K562 (cell line): ENCODE data around the gene KLK1. TPM values are rescaled to one million over a fixed set of nuclear protein-coding genes. Genes with fewer than 3 reads are reported as not detected.
A peak's percentile ranks its signal among the peaks of the same experiment; 100 is the strongest.

Source experiments
- CBX1 ChIP-seq: sonication (generic); IDR thresholded peaks from 2 replicates; pipeline ENCODE4 v1.6.1; 2016; ENCODE audit warnings: antibody characterized with exemption, low read depth, mild to moderate bottlenecking
- CBX3 ChIP-seq, 2 experiments: IDR thresholded peaks; 1 replicate in 1 of 2; 2 replicates in 1 of 2; pipeline ENCODE4 v1.6.1; 2012; ENCODE audit warnings: inconsistent platforms in 2 of 2, low read length in 2 of 2, borderline replicate concordance in 1 of 2, control low read depth in 1 of 2
- CC2D1A ChIP-seq: fragments of 450-650 bp; IDR thresholded peaks from 2 replicates; pipeline ENCODE4 v1.6.1; 2017; ENCODE audit warnings: mild to moderate bottlenecking
- COPS2 ChIP-seq: fragments of 450-650 bp; conservative IDR thresholded peaks from 2 replicates; pipeline ENCODE4 v1.6.1; 2016; ENCODE audit warnings: mild to moderate bottlenecking, moderate library complexity
- ILK ChIP-seq: fragments of 450-650 bp; IDR thresholded peaks from 2 replicates; pipeline ENCODE4 v1.6.1; 2016; ENCODE audit warnings: missing genetic modification characterization, low read depth, mild to moderate bottlenecking, missing compliant biosample characterization, moderate library complexity, borderline replicate concordance
- MECOM ChIP-seq: fragments of 250-450 bp; sonication (Bioruptor Pico); IDR thresholded peaks from 2 replicates; pipeline ENCODE4 v1.8.0; 2022; ENCODE audit warnings: inconsistent platforms
- MEIS2 ChIP-seq: fragments of 450-650 bp; IDR thresholded peaks from 2 replicates; pipeline ENCODE4 v1.6.1; 2014; ENCODE audit warnings: mild to moderate bottlenecking; ENCODE audit not compliant: partially characterized antibody
- MYBL2 ChIP-seq, 2 experiments: fragments of 450-650 bp in 1 of 2; sonication (generic) in 1 of 2; formaldehyde crosslinking in 1 of 2; IDR thresholded peaks; 2 replicates each; pipeline versions ENCODE4 v1.6.1 to v1.8.1; 2017 to 2022; ENCODE audit warnings: borderline replicate concordance in 1 of 2, inconsistent platforms in 1 of 2, low read depth in 1 of 2, mild to moderate bottlenecking in 1 of 2, missing genetic modification reagents in 1 of 2, moderate library complexity in 1 of 2
- NCOA2 ChIP-seq, 2 experiments: fragments of 450-650 bp; IDR thresholded peaks; 2 replicates each; pipeline ENCODE4 v1.6.1; 2018; ENCODE audit warnings: mild to moderate bottlenecking in 2 of 2, moderate library complexity in 1 of 2; ENCODE audit not compliant: partially characterized antibody in 2 of 2
- NCOA6 ChIP-seq: fragments of 450-650 bp; IDR thresholded peaks from 2 replicates; pipeline ENCODE4 v1.6.1; 2017; ENCODE audit warnings: mild to moderate bottlenecking
- RB1 ChIP-seq: fragments of 450-650 bp; IDR thresholded peaks from 2 replicates; pipeline ENCODE4 v1.6.1; 2017; ENCODE audit warnings: low read depth, mild to moderate bottlenecking
- TFAM ChIP-seq: fragments of 250-450 bp; sonication (Bioruptor Pico); conservative IDR thresholded peaks from 2 replicates; pipeline ENCODE4 v1.5.0; 2021; ENCODE audit warnings: mild to moderate bottlenecking, moderate library complexity
- YY1 ChIP-seq, 3 experiments: IDR thresholded peaks; 2 replicates each; pipeline ENCODE4 v1.6.1; 2011; ENCODE audit warnings: low read length in 2 of 3, mild to moderate bottlenecking in 2 of 3, moderate library complexity in 2 of 3, borderline replicate concordance in 1 of 3, control low read depth in 1 of 3, low read depth in 1 of 3; ENCODE audit not compliant: insufficient read depth in 3 of 3, insufficient replicate concordance in 2 of 3, control insufficient read depth in 1 of 3, insufficient read length in 1 of 3; ENCODE audit errors: extremely low read depth in 1 of 3
- polyA plus RNA-seq, 8 experiments: library from polyadenylated mRNA; depleted of rRNA in 4 of 8; stranded (reverse) in 5 of 8; unstranded in 3 of 8; fragments of >200 nt; fragmentation: Nextera tagmentation in 2 of 8; fragmentation: Illumina TruSeq in 1 of 8; extraction: Ambion mirVana in 2 of 8; extraction: Trizol in 1 of 8; gene quantifications; 2 replicates each; pipeline versions ENCODE4 v1.2.1 to v1.2.3, GENCODE V29; 2011 to 2014; ENCODE audit warnings: inconsistent platforms in 1 of 8, missing spikeins in 1 of 8
- total RNA-seq, 7 experiments: library from RNA; depleted of rRNA in 6 of 7; stranded (reverse); fragments of >200 nt in 6 of 7; fragmentation: Illumina TruSeq in 2 of 7; extraction: Trizol in 2 of 7; gene quantifications; 2 replicates each; pipeline versions ENCODE4 v1.2.1 to v1.2.3, GENCODE V29; 2011 to 2021; ENCODE audit warnings: low replicate concordance in 1 of 7
- TF ChIP-seq, protein P1 (sequence below): fragments of 200-800 bp; sonication (Bioruptor generic); IDR thresholded peaks from 2 replicates; pipeline ENCODE4 v1.6.1; 2017; ENCODE audit warnings: missing genetic modification characterization, missing compliant biosample characterization
- TF ChIP-seq, protein P2 (sequence below), 2 experiments: fragments of 200-800 bp in 1 of 2; sonication (Bioruptor generic) in 1 of 2; sonication (generic) in 1 of 2; formaldehyde crosslinking in 1 of 2; IDR thresholded peaks in 1 of 2; conservative IDR thresholded peaks in 1 of 2; 2 replicates each; pipeline versions ENCODE4 v1.5.0 to v1.6.1; 2016 to 2020; ENCODE audit warnings: missing compliant biosample characterization in 1 of 2, missing genetic modification characterization in 1 of 2, missing genetic modification reagents in 1 of 2
- TF ChIP-seq, protein P3 (sequence below), 2 experiments: IDR thresholded peaks in 1 of 2; conservative IDR thresholded peaks in 1 of 2; 2 replicates each; pipeline ENCODE4 v1.6.1; 2016; ENCODE audit warnings: low read depth in 2 of 2, mild to moderate bottlenecking in 1 of 2, missing compliant biosample characterization in 1 of 2, missing genetic modification characterization in 1 of 2, moderate library complexity in 1 of 2
- TF ChIP-seq, protein P4 (sequence below): sonication (generic); formaldehyde crosslinking; IDR thresholded peaks from 2 replicates; pipeline ENCODE4 v1.8.1; 2022; ENCODE audit warnings: missing genetic modification reagents

Gene KLK1
- total and polyA plus RNA-seq, 9 of the 15 experiments (the other 6 are each of a cell fraction or from before 2014, with no cell fraction given) = 0.87 to 15.4 (median 9.1) TPM

DNA sequence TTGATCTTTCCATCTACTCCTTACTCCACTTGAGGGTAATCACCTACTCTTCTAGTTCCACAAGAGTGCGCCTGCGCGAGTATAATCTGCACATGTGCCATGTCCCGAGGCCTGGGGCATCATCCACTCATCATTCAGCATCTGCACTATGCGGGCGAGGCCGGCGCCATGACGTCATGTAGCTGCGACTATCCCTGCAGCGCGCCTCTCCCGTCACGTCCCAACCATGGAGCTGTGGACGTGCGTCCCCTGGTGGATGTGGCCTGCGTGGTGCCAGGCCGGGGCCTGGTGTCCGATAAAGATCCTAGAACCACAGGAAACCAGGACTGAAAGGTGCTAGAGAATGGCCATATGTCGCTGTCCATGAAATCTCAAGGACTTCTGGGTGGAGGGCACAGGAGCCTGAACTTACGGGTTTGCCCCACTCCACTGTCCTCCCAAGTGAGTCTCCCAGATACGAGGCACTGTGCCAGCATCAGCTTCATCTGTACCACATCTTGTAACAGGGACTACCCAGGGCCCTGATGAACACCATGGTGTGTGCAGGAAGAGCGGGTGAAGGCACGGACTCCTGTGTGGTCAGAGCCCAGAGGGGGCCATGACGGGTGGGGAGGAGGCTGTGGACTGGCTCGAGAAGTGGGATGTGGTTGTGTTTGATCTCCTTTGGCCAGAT lies 47.0 kb upstream of the KLK1 start (continued):
- TF ChIP-seq YY1 (IDR thresholded peaks at IDR 0.05; ENCODE audit: borderline replicate concordance in 1 of 3, control insufficient read depth in 1 of 3, extremely low read depth in 1 of 3, insufficient read depth in 3 of 3, insufficient read length in 1 of 3, insufficient replicate concordance in 2 of 3, low read depth in 1 of 3, low read length in 2 of 3) = peak in 2 of 3 experiments; percentile 70 to 78
- peak in 1 of 2 experiments; percentile 97; a peak in 2 of 3 replicates for TF ChIP-seq CBX3 (IDR thresholded peaks at IDR 0.05; ENCODE audit: borderline replicate concordance in 1 of 2, low read length in 2 of 2)
- no peak for TF ChIP-seq TFAM (CRISPR knock-in tag)
- TF ChIP-seq, protein P1, sequence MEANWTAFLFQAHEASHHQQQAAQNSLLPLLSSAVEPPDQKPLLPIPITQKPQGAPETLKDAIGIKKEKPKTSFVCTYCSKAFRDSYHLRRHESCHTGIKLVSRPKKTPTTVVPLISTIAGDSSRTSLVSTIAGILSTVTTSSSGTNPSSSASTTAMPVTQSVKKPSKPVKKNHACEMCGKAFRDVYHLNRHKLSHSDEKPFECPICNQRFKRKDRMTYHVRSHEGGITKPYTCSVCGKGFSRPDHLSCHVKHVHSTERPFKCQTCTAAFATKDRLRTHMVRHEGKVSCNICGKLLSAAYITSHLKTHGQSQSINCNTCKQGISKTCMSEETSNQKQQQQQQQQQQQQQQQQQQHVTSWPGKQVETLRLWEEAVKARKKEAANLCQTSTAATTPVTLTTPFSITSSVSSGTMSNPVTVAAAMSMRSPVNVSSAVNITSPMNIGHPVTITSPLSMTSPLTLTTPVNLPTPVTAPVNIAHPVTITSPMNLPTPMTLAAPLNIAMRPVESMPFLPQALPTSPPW = peak; percentile 49
- peak; percentile 79 for TF ChIP-seq MEIS2
- no peak for TF ChIP-seq NCOA6
- TF ChIP-seq, protein P2, sequence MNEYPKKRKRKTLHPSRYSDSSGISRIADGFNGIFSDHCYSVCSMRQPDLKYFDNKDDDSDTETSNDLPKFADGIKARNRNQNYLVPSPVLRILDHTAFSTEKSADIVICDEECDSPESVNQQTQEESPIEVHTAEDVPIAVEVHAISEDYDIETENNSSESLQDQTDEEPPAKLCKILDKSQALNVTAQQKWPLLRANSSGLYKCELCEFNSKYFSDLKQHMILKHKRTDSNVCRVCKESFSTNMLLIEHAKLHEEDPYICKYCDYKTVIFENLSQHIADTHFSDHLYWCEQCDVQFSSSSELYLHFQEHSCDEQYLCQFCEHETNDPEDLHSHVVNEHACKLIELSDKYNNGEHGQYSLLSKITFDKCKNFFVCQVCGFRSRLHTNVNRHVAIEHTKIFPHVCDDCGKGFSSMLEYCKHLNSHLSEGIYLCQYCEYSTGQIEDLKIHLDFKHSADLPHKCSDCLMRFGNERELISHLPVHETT (CRISPR knock-in tag; conservative IDR thresholded peaks at IDR 0.05 in 1 of 2, IDR thresholded peaks at IDR 0.05 in 1 of 2) = peak in 1 of 2 experiments; percentile 65; a peak in 1 of 4 replicates
- no peak for TF ChIP-seq COPS2
- TF ChIP-seq RB1 = peak; percentile 93
- TF ChIP-seq, protein P3, sequence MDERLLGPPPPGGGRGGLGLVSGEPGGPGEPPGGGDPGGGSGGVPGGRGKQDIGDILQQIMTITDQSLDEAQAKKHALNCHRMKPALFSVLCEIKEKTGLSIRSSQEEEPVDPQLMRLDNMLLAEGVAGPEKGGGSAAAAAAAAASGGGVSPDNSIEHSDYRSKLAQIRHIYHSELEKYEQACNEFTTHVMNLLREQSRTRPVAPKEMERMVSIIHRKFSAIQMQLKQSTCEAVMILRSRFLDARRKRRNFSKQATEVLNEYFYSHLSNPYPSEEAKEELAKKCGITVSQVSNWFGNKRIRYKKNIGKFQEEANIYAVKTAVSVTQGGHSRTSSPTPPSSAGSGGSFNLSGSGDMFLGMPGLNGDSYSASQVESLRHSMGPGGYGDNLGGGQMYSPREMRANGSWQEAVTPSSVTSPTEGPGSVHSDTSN (CRISPR knock-in tag; IDR thresholded peaks at IDR 0.05; ENCODE audit: low read depth) = no peak
- TF ChIP-seq, protein P3 (tag; conservative IDR thresholded peaks at IDR 0.05; ENCODE audit: low read depth) = 0 out of 2 replicates have a peak, but pooled peaks have one; percentile 25
- TF ChIP-seq MECOM (CRISPR knock-in tag) = 0 out of 2 replicates have a peak, but pooled peaks have one; percentile 3
- no peak for TF ChIP-seq MYBL2 (IDR thresholded peaks at IDR 0.05; ENCODE audit: low read depth)
- TF ChIP-seq MYBL2 (CRISPR knock-in tag; IDR thresholded peaks at IDR 0.05; ENCODE audit: borderline replicate concordance) = no peak
- TF ChIP-seq NCOA2 (IDR thresholded peaks at IDR 0.05; ENCODE audit: partially characterized antibody in 2 of 2) = no peak
- peak; percentile 84; the same call in 1 of the 2 replicates for TF ChIP-seq CBX1
- peak; percentile 63; the same call in 1 of the 2 replicates for TF ChIP-seq CC2D1A
- TF ChIP-seq, protein P4, sequence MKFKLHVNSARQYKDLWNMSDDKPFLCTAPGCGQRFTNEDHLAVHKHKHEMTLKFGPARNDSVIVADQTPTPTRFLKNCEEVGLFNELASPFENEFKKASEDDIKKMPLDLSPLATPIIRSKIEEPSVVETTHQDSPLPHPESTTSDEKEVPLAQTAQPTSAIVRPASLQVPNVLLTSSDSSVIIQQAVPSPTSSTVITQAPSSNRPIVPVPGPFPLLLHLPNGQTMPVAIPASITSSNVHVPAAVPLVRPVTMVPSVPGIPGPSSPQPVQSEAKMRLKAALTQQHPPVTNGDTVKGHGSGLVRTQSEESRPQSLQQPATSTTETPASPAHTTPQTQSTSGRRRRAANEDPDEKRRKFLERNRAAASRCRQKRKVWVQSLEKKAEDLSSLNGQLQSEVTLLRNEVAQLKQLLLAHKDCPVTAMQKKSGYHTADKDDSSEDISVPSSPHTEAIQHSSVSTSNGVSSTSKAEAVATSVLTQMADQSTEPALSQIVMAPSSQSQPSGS = peak; percentile 33; the same call in 1 of the 2 replicates
- TF ChIP-seq ILK (tag) = no peak
